Hepatocyte (in vitro differentiated cells): ENCODE data around the gene TMEM9B.

Source experiments
- CTCF ChIP-seq: fragments of 200-600 bp; sonication (generic); IDR thresholded peaks from 2 replicates; pipeline ENCODE4 v1.5.1; 2016; ENCODE audit warnings: antibody characterized with exemption, mild to moderate bottlenecking; ENCODE audit not compliant: poor library complexity
- EZH2 ChIP-seq: fragments of 200-600 bp; sonication (generic); IDR thresholded peaks from 2 replicates; pipeline ENCODE4 v1.6.1; 2016; ENCODE audit warnings: antibody characterized with exemption, mild to moderate bottlenecking, borderline replicate concordance
- EZH2phosphoT487 ChIP-seq: fragments of 200-600 bp; sonication (generic); IDR thresholded peaks from one replicate; pipeline ENCODE4 v1.6.1; 2018; ENCODE audit warnings: antibody characterized with exemption, mild to moderate bottlenecking, low read depth, moderate library complexity; ENCODE audit not compliant: unreplicated experiment, severe bottlenecking

GRCh38 chr11:8942518-8943066 is 21.6 kb downstream of the TMEM9B start, which contains the start of gene ASCL3:
- TF ChIP-seq CTCF (no peak), EZH2 (no peak), EZH2phosphoT487 (no peak)
